ENCODE data around the gene ZNF12. TPM values are rescaled to one million over a fixed set of nuclear protein-coding genes. Genes with fewer than 3 reads are reported as not detected.
"Not testable (repeated sequence)": the region's sequence is repeated elsewhere in the genome, so short reads cannot be mapped to it uniquely, and the experiment has no call there.

ZNF12 gene
- total RNA-seq, 1 donor from 2014 or later: 28.3 TPM

GRCh38 chr7:6729492-6730342 lies 23.0 kb upstream of the ZNF12 start:
- H3K9me3 Mint-ChIP-seq: peaks cover 5% of the 10 kb centered on the region
- TF ChIP-seq CTCF (conservative IDR thresholded peaks at IDR 0.05): no peak
- DNase-seq (ENCODE audit: extremely low spot score, unreplicated experiment): peak; percentile 91
- H3K27ac Mint-ChIP-seq: peak overlapping the region; percentile 93
- peak overlapping the region; percentile 94 for H3K4me3 Mint-ChIP-seq
- peaks cover 3% of the 10 kb centered on the region for H3K27me3 Mint-ChIP-seq
- H3K4me1 Mint-ChIP-seq (ENCODE audit: unreplicated experiment): peaks cover 5% of the 10 kb centered on the region
- peaks cover 14% of the 10 kb centered on the region for H3K36me3 Mint-ChIP-seq

- not testable (repeated sequence) for DNase-seq (ENCODE audit: extremely low spot score, unreplicated experiment); H3K9me3 Mint-ChIP-seq; H3K4me1 Mint-ChIP-seq (ENCODE audit: unreplicated experiment); H3K27me3 Mint-ChIP-seq
- Mint-ChIP-seq H3K4me3 (peak overlapping the region; percentile 94), H3K36me3 (peaks cover 14% of the 10 kb centered on the region), H3K27ac (peak overlapping the region; percentile 93)
Measured at GRCh38 chr7:6728893-6729491, 22.2 kb upstream of the ZNF12 start.

GRCh38 chr7:6727663-6728062 lies 20.9 kb upstream of the ZNF12 start:
- no peak for TF ChIP-seq CTCF (conservative IDR thresholded peaks at IDR 0.05)
- Mint-ChIP-seq H3K9me3 (peaks cover 5% of the 10 kb centered on the region), H3K36me3 (peaks cover 8% of the 10 kb centered on the region), H3K4me3 (peak overlapping the region; percentile 47), H3K4me1 (ENCODE audit: unreplicated experiment) (peaks cover 5% of the 10 kb centered on the region), H3K27ac (no peak overlapping the region), H3K27me3 (peaks cover 13% of the 10 kb centered on the region)
- DNase-seq (ENCODE audit: extremely low spot score, unreplicated experiment): no peak

DNA sequence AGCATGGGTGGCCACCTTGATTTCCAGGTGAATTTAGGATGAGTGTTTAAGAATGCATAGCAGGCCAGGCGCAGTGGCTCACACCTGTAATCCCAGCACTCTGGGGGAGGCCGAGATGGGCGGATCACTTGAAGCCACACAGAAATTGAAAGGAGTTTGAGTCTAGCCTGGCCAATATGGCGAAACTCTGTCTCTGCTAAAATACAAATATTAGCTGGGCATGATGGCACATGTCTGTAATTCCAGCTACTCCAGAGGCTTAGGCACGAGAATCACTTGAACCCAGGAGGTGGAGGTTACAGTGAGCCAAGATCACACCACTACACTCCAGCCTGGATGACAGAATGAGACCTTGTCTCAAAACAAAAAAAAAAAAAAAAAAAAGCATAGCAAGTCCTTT lies 19.6 kb upstream of the ZNF12 start:
- not testable (repeated sequence) for H3K36me3 Mint-ChIP-seq; H3K9me3 Mint-ChIP-seq; DNase-seq (ENCODE audit: extremely low spot score, unreplicated experiment); H3K4me1 Mint-ChIP-seq (ENCODE audit: unreplicated experiment); H3K27ac Mint-ChIP-seq; H3K4me3 Mint-ChIP-seq
- H3K27me3 Mint-ChIP-seq: peaks cover 19% of the 10 kb centered on the region

GRCh38 chr7:6725003-6725402 lies 18.3 kb upstream of the ZNF12 start:
- no peak for TF ChIP-seq CTCF (conservative IDR thresholded peaks at IDR 0.05)
- Mint-ChIP-seq H3K4me3 (no peak overlapping the region), H3K27me3 (peaks cover 29% of the 10 kb centered on the region), H3K27ac (no peak overlapping the region), H3K9me3 (peaks cover 5% of the 10 kb centered on the region), H3K36me3 (peaks cover 4% of the 10 kb centered on the region), H3K4me1 (ENCODE audit: unreplicated experiment) (peaks cover 5% of the 10 kb centered on the region)
- no peak for DNase-seq (ENCODE audit: extremely low spot score, unreplicated experiment)

GRCh38 chr7:6724351-6724750 lies 17.6 kb upstream of the ZNF12 start:
- not testable (repeated sequence) for H3K36me3 Mint-ChIP-seq; H3K4me1 Mint-ChIP-seq (ENCODE audit: unreplicated experiment)

GRCh38 chr7:6718124-6718523 lies 11.4 kb upstream of the ZNF12 start:
- Mint-ChIP-seq H3K9me3 (no peaks in the 10 kb centered on the region), H3K36me3 (no peaks in the 10 kb centered on the region), H3K27me3 (peaks cover 43% of the 10 kb centered on the region), H3K27ac (no peak overlapping the region), H3K4me3 (no peak overlapping the region), H3K4me1 (ENCODE audit: unreplicated experiment) (no peaks in the 10 kb centered on the region)
- DNase-seq (ENCODE audit: extremely low spot score, unreplicated experiment): no peak
- TF ChIP-seq CTCF (conservative IDR thresholded peaks at IDR 0.05): peak; percentile 26

More at GRCh38 chr7:6724351-6724750, 17.6 kb upstream of the ZNF12 start:
- not testable (repeated sequence) for H3K9me3 Mint-ChIP-seq; H3K27ac Mint-ChIP-seq; DNase-seq (ENCODE audit: extremely low spot score, unreplicated experiment); H3K4me3 Mint-ChIP-seq
- H3K27me3 Mint-ChIP-seq: peaks cover 28% of the 10 kb centered on the region

GRCh38 chr7:6715898-6716297 lies 9.2 kb upstream of the ZNF12 start:
- not testable (repeated sequence) for DNase-seq (ENCODE audit: extremely low spot score, unreplicated experiment); H3K27ac Mint-ChIP-seq; H3K4me1 Mint-ChIP-seq (ENCODE audit: unreplicated experiment); H3K9me3 Mint-ChIP-seq; H3K4me3 Mint-ChIP-seq; H3K36me3 Mint-ChIP-seq
- H3K27me3 Mint-ChIP-seq: peaks cover 34% of the 10 kb centered on the region
